Chondrocyte (in vitro differentiated cells): ENCODE results near the gene STK32B. TPM values are rescaled to one million over a fixed set of nuclear protein-coding genes. Genes with fewer than 3 reads are reported as not detected.

Experiments used
- DNase-seq: peaks from one replicate; pipeline ENCODE4 v3.0.0; 2021; ENCODE audit warnings: mixed read lengths, low spot score
- H3K27ac Mint-ChIP-seq: one replicate; pipeline ENCODE4 v1.8.0; 2021; ENCODE audit warnings: mild to moderate bottlenecking, moderate library complexity, mixed read lengths; ENCODE audit not compliant: unreplicated experiment
- H3K27me3 Mint-ChIP-seq: 2 replicates; pipeline ENCODE4 v1.8.0; 2021; ENCODE audit warnings: low read depth, mixed read lengths
- H3K36me3 Mint-ChIP-seq: 2 replicates; pipeline ENCODE4 v1.8.0; 2021; ENCODE audit warnings: low read depth, mixed read lengths
- H3K4me1 Mint-ChIP-seq: 2 replicates; pipeline ENCODE4 v1.8.0; 2021; ENCODE audit warnings: low read depth, mild to moderate bottlenecking, mixed read lengths
- H3K4me3 Mint-ChIP-seq: one replicate; pipeline ENCODE4 v1.8.0; 2021; ENCODE audit warnings: mild to moderate bottlenecking, moderate library complexity, mixed read lengths; ENCODE audit not compliant: unreplicated experiment
- H3K9me3 Mint-ChIP-seq: 2 replicates; pipeline ENCODE4 v1.8.0; 2021; ENCODE audit warnings: low read depth, mixed read lengths
- total RNA-seq: library from RNA; stranded (reverse); gene quantifications from 3 replicates; pipeline ENCODE4 v1.2.1, GENCODE V29; 2021
- TF ChIP-seq, protein P1 (sequence below): fragments of 200-600 bp; sonication (generic); IDR thresholded peaks from 2 replicates; pipeline ENCODE4 v1.5.0; 2021; ENCODE audit warnings: antibody characterized with exemption, mild to moderate bottlenecking, moderate library complexity

STK32B gene
- total RNA-seq, 1 donor from 2014 or later: 14.2 TPM

DNA sequence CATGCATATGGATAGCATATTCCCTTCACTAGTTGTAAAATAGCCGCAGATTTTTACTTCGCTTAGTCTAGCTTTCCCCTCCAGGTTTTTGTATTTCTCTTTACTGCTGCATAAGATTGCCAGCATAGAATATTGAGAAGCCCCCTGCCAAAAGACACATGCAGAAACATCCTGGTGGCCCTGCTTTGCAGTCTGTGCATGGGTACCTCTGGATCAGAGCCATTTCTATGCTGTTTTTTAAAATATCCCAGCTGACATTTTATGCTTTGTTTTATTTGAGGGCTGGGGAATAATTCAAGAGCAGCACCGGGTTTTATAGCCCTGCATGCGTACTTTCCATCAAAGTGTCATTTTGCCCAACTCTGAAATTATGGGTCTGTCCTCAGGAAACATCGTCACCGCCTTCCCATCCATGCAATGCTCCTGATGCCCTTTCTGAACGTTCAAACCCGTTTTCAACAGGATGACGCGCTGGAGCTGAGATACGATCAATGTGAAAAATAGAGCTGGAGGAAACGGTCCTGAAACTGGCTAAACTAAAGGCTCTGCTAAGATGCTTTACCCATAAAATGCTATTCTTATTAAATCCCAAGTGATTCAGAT is 342.7 kb downstream of the STK32B start:
- no peak overlapping the region for H3K27ac Mint-ChIP-seq
- H3K36me3 Mint-ChIP-seq: peaks cover 2% of the 10 kb centered on the region
- no peak for DNase-seq
- peaks cover 4% of the 10 kb centered on the region for H3K9me3 Mint-ChIP-seq
- TF ChIP-seq, protein P1, sequence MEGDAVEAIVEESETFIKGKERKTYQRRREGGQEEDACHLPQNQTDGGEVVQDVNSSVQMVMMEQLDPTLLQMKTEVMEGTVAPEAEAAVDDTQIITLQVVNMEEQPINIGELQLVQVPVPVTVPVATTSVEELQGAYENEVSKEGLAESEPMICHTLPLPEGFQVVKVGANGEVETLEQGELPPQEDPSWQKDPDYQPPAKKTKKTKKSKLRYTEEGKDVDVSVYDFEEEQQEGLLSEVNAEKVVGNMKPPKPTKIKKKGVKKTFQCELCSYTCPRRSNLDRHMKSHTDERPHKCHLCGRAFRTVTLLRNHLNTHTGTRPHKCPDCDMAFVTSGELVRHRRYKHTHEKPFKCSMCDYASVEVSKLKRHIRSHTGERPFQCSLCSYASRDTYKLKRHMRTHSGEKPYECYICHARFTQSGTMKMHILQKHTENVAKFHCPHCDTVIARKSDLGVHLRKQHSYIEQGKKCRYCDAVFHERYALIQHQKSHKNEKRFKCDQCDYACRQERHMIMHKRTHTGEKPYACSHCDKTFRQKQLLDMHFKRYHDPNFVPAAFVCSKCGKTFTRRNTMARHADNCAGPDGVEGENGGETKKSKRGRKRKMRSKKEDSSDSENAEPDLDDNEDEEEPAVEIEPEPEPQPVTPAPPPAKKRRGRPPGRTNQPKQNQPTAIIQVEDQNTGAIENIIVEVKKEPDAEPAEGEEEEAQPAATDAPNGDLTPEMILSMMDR: no peak
- H3K4me3 Mint-ChIP-seq: no peak overlapping the region
- no peaks in the 10 kb centered on the region for H3K27me3 Mint-ChIP-seq
- no peaks in the 10 kb centered on the region for H3K4me1 Mint-ChIP-seq

DNA sequence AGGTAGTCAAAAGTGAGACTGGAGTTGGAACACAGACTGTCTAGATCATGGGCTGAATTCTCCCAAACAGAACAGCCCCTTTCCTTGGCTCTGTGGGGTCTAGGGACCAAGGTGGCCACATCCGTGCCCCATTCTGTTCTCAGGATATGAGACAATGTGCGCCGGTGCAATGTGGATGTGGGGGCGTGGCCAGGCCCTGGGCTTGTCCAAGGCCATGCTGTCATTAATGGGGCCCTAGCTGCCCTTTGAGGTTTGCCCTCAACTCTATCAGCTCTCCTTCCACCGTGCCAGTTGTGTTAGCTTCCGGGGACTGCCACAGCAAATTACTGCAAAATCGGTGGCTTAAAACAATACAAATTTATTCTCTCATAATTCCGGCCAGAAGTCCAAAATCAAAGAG is 344.5 kb downstream of the STK32B start:
- TF ChIP-seq, protein P1: no peak
- no peaks in the 10 kb centered on the region for H3K9me3 Mint-ChIP-seq
- no peaks in the 10 kb centered on the region for H3K27me3 Mint-ChIP-seq
- no peak for DNase-seq
- no peak overlapping the region for H3K4me3 Mint-ChIP-seq
- no peak overlapping the region for H3K27ac Mint-ChIP-seq
- H3K36me3 Mint-ChIP-seq: peaks cover 3% of the 10 kb centered on the region
- H3K4me1 Mint-ChIP-seq: no peaks in the 10 kb centered on the region

DNA sequence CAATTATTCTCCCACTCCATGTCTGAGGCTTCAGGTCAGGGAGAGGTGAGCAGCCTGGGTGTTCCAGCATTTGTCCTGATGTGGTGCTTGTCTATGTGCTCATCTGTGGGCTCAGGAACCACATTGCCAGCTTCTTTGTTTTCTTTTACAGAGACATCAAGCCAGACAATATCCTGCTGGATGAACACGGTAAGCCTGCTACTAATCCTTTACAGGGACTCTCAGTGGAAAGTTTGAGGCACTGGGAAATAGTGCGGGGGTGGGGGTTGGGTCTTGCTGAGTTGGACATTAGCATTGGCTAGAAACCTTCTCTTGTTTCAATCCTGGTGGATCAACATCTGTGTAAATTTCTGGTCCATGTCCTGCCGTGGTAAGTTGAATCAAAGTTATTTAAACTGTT is 346.8 kb downstream of the STK32B start:
- no peaks in the 10 kb centered on the region for H3K27me3 Mint-ChIP-seq
- DNase-seq: no peak
- peaks cover 3% of the 10 kb centered on the region for H3K36me3 Mint-ChIP-seq

DNA sequence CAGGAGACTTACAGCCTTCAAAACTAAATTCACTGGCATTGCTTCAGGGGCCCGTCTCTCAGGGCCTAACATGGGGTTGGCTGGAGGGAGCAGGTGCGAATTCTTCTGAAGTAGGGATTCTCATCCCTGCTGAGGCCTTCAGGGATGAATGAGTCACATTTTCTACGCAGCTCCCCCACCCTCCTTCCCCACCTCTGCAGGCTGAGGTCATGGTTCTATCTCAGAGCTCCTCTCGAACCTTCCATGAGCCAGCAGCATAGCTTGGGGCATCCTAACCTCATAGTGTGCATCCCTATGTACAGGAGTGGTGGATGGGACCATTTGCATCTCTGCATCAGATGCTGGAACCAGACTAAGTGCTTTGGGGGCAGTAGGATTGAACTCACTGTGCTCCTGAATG is 347.8 kb downstream of the STK32B start:
- peaks cover 3% of the 10 kb centered on the region for H3K36me3 Mint-ChIP-seq
- H3K4me1 Mint-ChIP-seq: no peaks in the 10 kb centered on the region
- peaks cover 7% of the 10 kb centered on the region for H3K9me3 Mint-ChIP-seq
- H3K27me3 Mint-ChIP-seq: no peaks in the 10 kb centered on the region
- DNase-seq: no peak
- H3K27ac Mint-ChIP-seq: no peak overlapping the region
- TF ChIP-seq, protein P1: no peak
- H3K4me3 Mint-ChIP-seq: no peak overlapping the region

More for the DNA sequence above, 346.8 kb downstream of the STK32B start:
- peaks cover 7% of the 10 kb centered on the region for H3K9me3 Mint-ChIP-seq
- TF ChIP-seq, protein P1: no peak
- no peak overlapping the region for H3K27ac Mint-ChIP-seq
- H3K4me3 Mint-ChIP-seq: no peak overlapping the region
- H3K4me1 Mint-ChIP-seq: no peaks in the 10 kb centered on the region

DNA sequence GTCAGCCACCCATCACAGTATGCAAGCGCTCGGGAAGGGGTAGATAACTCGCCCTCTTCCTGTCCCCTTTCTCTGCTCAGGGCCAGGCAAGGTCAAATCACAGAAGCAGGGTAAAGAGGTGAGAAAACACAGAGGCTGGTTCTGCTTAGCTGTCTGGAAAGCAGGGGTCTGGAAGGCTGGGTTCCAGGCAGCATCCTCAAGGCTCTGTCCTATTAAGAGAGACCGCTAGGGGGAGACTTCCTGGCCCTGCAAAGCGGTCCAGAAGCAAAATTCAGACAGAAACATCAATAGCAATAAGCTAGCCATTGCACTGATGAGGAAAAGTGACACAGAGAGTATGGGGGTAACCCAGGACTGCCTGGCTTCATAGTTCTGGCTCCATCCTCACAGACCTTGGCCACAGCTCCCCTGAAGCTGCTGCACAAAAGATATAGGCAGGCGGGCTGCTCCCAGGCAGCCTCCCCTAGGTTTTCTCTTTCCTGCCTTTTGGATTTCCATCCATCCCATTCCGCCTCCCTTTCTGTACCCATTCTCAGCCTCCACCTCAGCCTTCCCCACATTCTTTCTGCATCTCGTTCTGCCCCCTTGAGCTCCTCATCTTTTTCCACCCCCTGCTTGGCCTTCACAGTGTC is 348.6 kb downstream of the STK32B start:
- no peaks in the 10 kb centered on the region for H3K4me1 Mint-ChIP-seq

More for the DNA sequence above, 348.6 kb downstream of the STK32B start:
- Mint-ChIP-seq H3K27me3 (no peaks in the 10 kb centered on the region), H3K27ac (no peak overlapping the region), H3K9me3 (peaks cover 7% of the 10 kb centered on the region), H3K4me3 (no peak overlapping the region), H3K36me3 (peaks cover 3% of the 10 kb centered on the region)
- no peak for DNase-seq
- TF ChIP-seq, protein P1: peak; percentile 86
